HEK293 (cell line): Measurements from ENCODE around the gene TNFRSF6B.

Source experiments
- MYNN ChIP-seq: fragments of 450-650 bp; formaldehyde crosslinking; IDR thresholded peaks from 2 replicates; pipeline ENCODE4 v1.5.1; 2016; ENCODE audit warnings: missing biosample characterization, missing genetic modification characterization, borderline replicate concordance
- YY1 ChIP-seq: fragments of 450-650 bp; formaldehyde crosslinking; IDR thresholded peaks from 2 replicates; pipeline ENCODE4 v1.5.1; 2018; ENCODE audit warnings: missing biosample characterization, missing genetic modification characterization
- ZFP37 ChIP-seq: fragments of 450-650 bp; formaldehyde crosslinking; IDR thresholded peaks from 2 replicates; pipeline ENCODE4 v1.5.1; 2016; ENCODE audit warnings: missing biosample characterization, missing genetic modification characterization
- ZNF214 ChIP-seq: fragments of 450-650 bp; formaldehyde crosslinking; IDR thresholded peaks from 2 replicates; pipeline ENCODE4 v1.5.1; 2017; ENCODE audit warnings: missing biosample characterization, mild to moderate bottlenecking, missing genetic modification characterization, borderline replicate concordance
- ZNF311 ChIP-seq: fragments of 450-650 bp; formaldehyde crosslinking; IDR thresholded peaks from 2 replicates; pipeline ENCODE4 v1.5.1; 2017; ENCODE audit warnings: missing biosample characterization, missing genetic modification characterization, borderline replicate concordance
- ZNF335 ChIP-seq: fragments of 450-650 bp; formaldehyde crosslinking; conservative IDR thresholded peaks from 2 replicates; pipeline ENCODE4 v1.5.1; 2016; ENCODE audit warnings: missing biosample characterization, missing genetic modification characterization
- ZNF639 ChIP-seq: fragments of 450-650 bp; formaldehyde crosslinking; IDR thresholded peaks from 2 replicates; pipeline ENCODE4 v1.5.1; 2016; ENCODE audit warnings: missing biosample characterization, missing genetic modification characterization
- ZNF704 ChIP-seq: fragments of 450-650 bp; formaldehyde crosslinking; IDR thresholded peaks from 2 replicates; pipeline ENCODE4 v1.5.1; 2016; ENCODE audit warnings: missing biosample characterization, missing genetic modification characterization
- ZNF830 ChIP-seq: fragments of 450-650 bp; IDR thresholded peaks from 2 replicates; pipeline ENCODE4 v1.5.0; 2018; ENCODE audit warnings: missing biosample characterization, missing genetic modification characterization, low read depth, mild to moderate bottlenecking, moderate library complexity
- TF ChIP-seq, protein P1 (sequence below): fragments of 450-650 bp; formaldehyde crosslinking; IDR thresholded peaks from 2 replicates; pipeline ENCODE4 v1.5.1; 2016; ENCODE audit warnings: missing biosample characterization, missing genetic modification characterization
- TF ChIP-seq, protein P2 (sequence below): fragments of 450-650 bp; IDR thresholded peaks from 2 replicates; pipeline ENCODE4 v1.5.1; 2018; ENCODE audit warnings: missing biosample characterization, mild to moderate bottlenecking, missing genetic modification characterization
- TF ChIP-seq, protein P3 (sequence below): fragments of 450-650 bp; formaldehyde crosslinking; IDR thresholded peaks from 2 replicates; pipeline ENCODE4 v1.5.1; 2016; ENCODE audit warnings: missing biosample characterization, missing genetic modification characterization, borderline replicate concordance

DNA sequence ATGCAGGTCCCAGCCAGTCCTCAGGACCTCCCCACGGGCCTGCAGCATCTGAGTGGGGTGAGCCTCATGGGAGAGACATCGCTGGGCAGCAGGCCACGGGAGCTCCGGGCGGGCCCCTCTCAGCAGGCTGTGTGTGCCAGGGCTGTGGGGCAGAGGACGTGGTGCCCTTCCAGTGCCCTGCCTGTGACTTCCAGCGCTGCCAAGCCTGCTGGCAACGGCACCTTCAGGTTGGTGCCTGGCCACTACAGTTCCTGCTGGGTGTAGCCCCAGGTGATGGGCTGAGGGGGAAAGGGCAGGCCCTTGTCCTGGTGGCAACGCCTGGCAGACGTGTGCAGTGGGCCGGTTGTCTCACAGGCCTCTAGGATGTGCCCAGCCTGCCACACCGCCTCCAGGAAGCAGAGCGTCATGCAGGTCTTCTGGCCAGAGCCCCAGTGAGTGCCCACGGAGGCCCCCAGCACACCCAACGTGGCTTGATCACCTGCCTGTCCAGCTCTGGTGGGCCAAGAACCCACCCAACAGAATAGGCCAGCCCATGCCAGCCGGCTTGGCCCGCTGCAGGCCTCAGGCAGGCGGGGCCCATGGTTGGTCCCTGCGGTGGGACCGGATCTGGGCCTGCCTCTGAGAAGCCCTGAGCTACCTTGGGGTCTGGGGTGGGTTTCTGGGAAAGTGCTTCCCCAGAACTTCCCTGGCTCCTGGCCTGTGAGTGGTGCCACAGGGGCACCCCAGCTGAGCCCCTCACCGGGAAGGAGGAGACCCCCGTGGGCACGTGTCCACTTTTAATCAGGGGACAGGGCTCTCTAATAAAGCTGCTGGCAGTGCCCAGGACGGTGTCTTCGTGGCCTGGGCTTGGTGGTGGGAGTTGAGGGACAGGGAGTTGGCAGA is 787 bp upstream of the TNFRSF6B start:
- TF ChIP-seq ZNF311 (tag by site-specific recombination) (no peak), MYNN (no peak), ZNF335 (tag by site-specific recombination) (no peak), ZNF639 (tag by site-specific recombination) (no peak), ZFP37 (tag by site-specific recombination) (no peak), ZNF704 (tag by site-specific recombination) (no peak), ZNF214 (tag by site-specific recombination) (no peak), YY1 (no peak), ZNF830 (tag by site-specific recombination) (no peak)
- TF ChIP-seq, protein P1, sequence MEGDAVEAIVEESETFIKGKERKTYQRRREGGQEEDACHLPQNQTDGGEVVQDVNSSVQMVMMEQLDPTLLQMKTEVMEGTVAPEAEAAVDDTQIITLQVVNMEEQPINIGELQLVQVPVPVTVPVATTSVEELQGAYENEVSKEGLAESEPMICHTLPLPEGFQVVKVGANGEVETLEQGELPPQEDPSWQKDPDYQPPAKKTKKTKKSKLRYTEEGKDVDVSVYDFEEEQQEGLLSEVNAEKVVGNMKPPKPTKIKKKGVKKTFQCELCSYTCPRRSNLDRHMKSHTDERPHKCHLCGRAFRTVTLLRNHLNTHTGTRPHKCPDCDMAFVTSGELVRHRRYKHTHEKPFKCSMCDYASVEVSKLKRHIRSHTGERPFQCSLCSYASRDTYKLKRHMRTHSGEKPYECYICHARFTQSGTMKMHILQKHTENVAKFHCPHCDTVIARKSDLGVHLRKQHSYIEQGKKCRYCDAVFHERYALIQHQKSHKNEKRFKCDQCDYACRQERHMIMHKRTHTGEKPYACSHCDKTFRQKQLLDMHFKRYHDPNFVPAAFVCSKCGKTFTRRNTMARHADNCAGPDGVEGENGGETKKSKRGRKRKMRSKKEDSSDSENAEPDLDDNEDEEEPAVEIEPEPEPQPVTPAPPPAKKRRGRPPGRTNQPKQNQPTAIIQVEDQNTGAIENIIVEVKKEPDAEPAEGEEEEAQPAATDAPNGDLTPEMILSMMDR (tag by site-specific recombination): no peak
- TF ChIP-seq, protein P2, sequence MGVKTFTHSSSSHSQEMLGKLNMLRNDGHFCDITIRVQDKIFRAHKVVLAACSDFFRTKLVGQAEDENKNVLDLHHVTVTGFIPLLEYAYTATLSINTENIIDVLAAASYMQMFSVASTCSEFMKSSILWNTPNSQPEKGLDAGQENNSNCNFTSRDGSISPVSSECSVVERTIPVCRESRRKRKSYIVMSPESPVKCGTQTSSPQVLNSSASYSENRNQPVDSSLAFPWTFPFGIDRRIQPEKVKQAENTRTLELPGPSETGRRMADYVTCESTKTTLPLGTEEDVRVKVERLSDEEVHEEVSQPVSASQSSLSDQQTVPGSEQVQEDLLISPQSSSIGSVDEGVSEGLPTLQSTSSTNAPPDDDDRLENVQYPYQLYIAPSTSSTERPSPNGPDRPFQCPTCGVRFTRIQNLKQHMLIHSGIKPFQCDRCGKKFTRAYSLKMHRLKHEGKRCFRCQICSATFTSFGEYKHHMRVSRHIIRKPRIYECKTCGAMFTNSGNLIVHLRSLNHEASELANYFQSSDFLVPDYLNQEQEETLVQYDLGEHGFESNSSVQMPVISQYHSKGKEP (tag by site-specific recombination): no peak
- TF ChIP-seq, protein P3, sequence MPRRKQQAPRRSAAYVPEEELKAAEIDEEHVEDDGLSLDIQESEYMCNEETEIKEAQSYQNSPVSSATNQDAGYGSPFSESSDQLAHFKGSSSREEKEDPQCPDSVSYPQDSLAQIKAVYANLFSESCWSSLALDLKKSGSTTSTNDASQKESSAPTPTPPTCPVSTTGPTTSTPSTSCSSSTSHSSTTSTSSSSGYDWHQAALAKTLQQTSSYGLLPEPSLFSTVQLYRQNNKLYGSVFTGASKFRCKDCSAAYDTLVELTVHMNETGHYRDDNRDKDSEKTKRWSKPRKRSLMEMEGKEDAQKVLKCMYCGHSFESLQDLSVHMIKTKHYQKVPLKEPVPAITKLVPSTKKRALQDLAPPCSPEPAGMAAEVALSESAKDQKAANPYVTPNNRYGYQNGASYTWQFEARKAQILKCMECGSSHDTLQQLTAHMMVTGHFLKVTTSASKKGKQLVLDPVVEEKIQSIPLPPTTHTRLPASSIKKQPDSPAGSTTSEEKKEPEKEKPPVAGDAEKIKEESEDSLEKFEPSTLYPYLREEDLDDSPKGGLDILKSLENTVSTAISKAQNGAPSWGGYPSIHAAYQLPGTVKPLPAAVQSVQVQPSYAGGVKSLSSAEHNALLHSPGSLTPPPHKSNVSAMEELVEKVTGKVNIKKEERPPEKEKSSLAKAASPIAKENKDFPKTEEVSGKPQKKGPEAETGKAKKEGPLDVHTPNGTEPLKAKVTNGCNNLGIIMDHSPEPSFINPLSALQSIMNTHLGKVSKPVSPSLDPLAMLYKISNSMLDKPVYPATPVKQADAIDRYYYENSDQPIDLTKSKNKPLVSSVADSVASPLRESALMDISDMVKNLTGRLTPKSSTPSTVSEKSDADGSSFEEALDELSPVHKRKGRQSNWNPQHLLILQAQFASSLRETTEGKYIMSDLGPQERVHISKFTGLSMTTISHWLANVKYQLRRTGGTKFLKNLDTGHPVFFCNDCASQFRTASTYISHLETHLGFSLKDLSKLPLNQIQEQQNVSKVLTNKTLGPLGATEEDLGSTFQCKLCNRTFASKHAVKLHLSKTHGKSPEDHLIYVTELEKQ (tag by site-specific recombination): no peak
